Measurements from ENCODE around the gene DMPK. TPM values are rescaled to one million over a fixed set of nuclear protein-coding genes. Genes with fewer than 3 reads are reported as not detected.

The DMPK gene
- total RNA-seq, 1 donor from 2014 or later = 50.1 TPM

GRCh38 chr19:45817725-45818301 lies 35.5 kb upstream of the DMPK start:
- no peak for ATAC-seq
- no peaks in the 10 kb centered on the region for H3K27me3 ChIP-seq
- H3K4me1 ChIP-seq = peaks cover 3% of the 10 kb centered on the region
- peaks cover 33% of the 10 kb centered on the region for H3K36me3 ChIP-seq
- DNase-seq = no peak
- no peaks in the 10 kb centered on the region for H3K9me3 ChIP-seq
- H3K4me3 ChIP-seq = no peak overlapping the region
- intact Hi-C loops (cut with DNase I) = no loop called here
- H3K27ac ChIP-seq = no peak overlapping the region
- no peak for TF ChIP-seq CTCF (IDR thresholded peaks at IDR 0.05)

GRCh38 chr19:45817010-45817724 lies 34.9 kb upstream of the DMPK start:
- peaks cover 3% of the 10 kb centered on the region for H3K4me1 ChIP-seq
- TF ChIP-seq CTCF (IDR thresholded peaks at IDR 0.05) = peak; percentile 96
- H3K4me3 ChIP-seq = no peak overlapping the region
- H3K9me3 ChIP-seq = no peaks in the 10 kb centered on the region
- H3K36me3 ChIP-seq = peaks cover 27% of the 10 kb centered on the region
- intact Hi-C loops (cut with DNase I) = no loop called here
- ATAC-seq (peak; percentile 94), DNase-seq (peak; percentile 96)
- H3K27me3 ChIP-seq = no peaks in the 10 kb centered on the region
- H3K27ac ChIP-seq = no peak overlapping the region

- Histone ChIP-seq H3K4me3 (no peak overlapping the region), H3K27me3 (no peaks in the 10 kb centered on the region), H3K9me3 (no peaks in the 10 kb centered on the region), H3K36me3 (peaks cover 19% of the 10 kb centered on the region), H3K27ac (no peak overlapping the region), H3K4me1 (peaks cover 3% of the 10 kb centered on the region)
- no peak for TF ChIP-seq CTCF (IDR thresholded peaks at IDR 0.05)
- no peak for DNase-seq
- ATAC-seq = no peak
- intact Hi-C loops (cut with DNase I) = no loop called here
Observed at GRCh38 chr19:45816236-45817009, 34.1 kb upstream of the DMPK start.

GRCh38 chr19:45815481-45816216 lies 33.4 kb upstream of the DMPK start:
- H3K27me3 ChIP-seq = no peaks in the 10 kb centered on the region
- no peak for TF ChIP-seq CTCF (IDR thresholded peaks at IDR 0.05)
- H3K4me1 ChIP-seq = peaks cover 3% of the 10 kb centered on the region
- no peak overlapping the region for H3K27ac ChIP-seq
- H3K36me3 ChIP-seq = peaks cover 15% of the 10 kb centered on the region
- H3K9me3 ChIP-seq = no peaks in the 10 kb centered on the region
- ATAC-seq (no peak), DNase-seq (no peak)
- intact Hi-C loops (cut with DNase I) = no loop called here
- H3K4me3 ChIP-seq = peak overlapping the region; percentile 25

- TF ChIP-seq CTCF (IDR thresholded peaks at IDR 0.05) = no peak
- H3K9me3 ChIP-seq = no peaks in the 10 kb centered on the region
- H3K27me3 ChIP-seq = no peaks in the 10 kb centered on the region
- no peak within 1 kb of the TSS for H3K27ac ChIP-seq
- peaks cover 8% of the 10 kb centered on the region for H3K36me3 ChIP-seq
- intact Hi-C loops (cut with DNase I) = no loop called here
- no peak for DNase-seq
- peaks cover 3% of the 10 kb centered on the region for H3K4me1 ChIP-seq
- peak within 1 kb of the TSS; percentile 25 for H3K4me3 ChIP-seq
- no peak for ATAC-seq
Observed at GRCh38 chr19:45814851-45815480, 32.7 kb upstream of the DMPK start, which contains the start of gene RSPH6A. RSPH6A (minus strand) TSS chr19:45815308; CDS start chr19:45815176, 132 bp downstream.

Measured in upper lobe of right lung (tissue), 1 donor.